ENCODE results near the gene SPDEF. TPM values are rescaled to one million over a fixed set of nuclear protein-coding genes. Genes with fewer than 3 reads are reported as not detected.
A peak's percentile ranks its signal among the peaks of the same experiment; 100 is the strongest.

SPDEF gene
- total RNA-seq, 1 donor from 2014 or later = not detected

DNA sequence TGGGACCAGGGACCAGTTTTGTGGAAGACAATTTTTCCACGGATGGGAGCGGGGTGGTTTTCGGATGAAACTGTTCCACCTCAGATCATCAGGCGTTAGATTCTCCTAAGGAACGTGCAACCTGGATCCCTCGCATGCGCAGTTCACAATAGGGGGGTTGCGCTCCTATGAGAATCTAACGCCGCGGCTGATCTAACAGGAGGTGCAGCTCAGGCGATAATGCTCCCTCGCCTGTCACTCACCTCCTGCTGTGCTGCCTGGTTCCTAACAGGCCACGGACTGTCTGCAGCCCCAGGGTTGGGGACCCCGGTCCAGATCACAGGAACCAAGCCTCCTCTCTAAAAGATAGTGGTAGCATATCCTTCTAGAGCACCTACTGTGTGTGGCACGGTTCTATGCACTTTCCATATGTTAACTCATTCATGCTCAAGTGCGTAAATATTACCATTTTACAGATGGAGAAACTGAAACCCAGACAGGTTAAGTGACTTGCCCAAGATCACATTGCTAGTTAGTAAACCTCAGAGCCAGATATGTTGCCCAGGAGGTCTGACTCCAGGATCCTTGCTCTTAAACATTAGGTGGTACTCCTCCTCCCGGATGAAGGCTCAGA is 25.3 kb downstream of the SPDEF start:
- TF ChIP-seq CTCF (IDR thresholded peaks at IDR 0.05; ENCODE audit: partially characterized antibody, unreplicated experiment) = no peak
- H3K27ac Mint-ChIP-seq (ENCODE audit: unreplicated experiment) = no peak overlapping the region
- H3K27me3 Mint-ChIP-seq (ENCODE audit: unreplicated experiment) = peaks cover 9% of the 10 kb centered on the region
- peaks cover 2% of the 10 kb centered on the region for H3K4me1 Mint-ChIP-seq (ENCODE audit: low read depth, unreplicated experiment)
- H3K36me3 Mint-ChIP-seq (ENCODE audit: unreplicated experiment) = peaks cover 5% of the 10 kb centered on the region
- no peak overlapping the region for H3K4me3 Mint-ChIP-seq (ENCODE audit: unreplicated experiment)
- no peak for DNase-seq
- H3K9me3 Mint-ChIP-seq (ENCODE audit: unreplicated experiment) = peaks cover 1% of the 10 kb centered on the region

- Mint-ChIP-seq H3K9me3 (ENCODE audit: unreplicated experiment) (peaks cover 1% of the 10 kb centered on the region), H3K27ac (ENCODE audit: unreplicated experiment) (no peak overlapping the region), H3K4me3 (ENCODE audit: unreplicated experiment) (no peak overlapping the region), H3K4me1 (ENCODE audit: low read depth, unreplicated experiment) (peaks cover 3% of the 10 kb centered on the region), H3K27me3 (ENCODE audit: unreplicated experiment) (peaks cover 9% of the 10 kb centered on the region), H3K36me3 (ENCODE audit: unreplicated experiment) (peaks cover 5% of the 10 kb centered on the region)
- TF ChIP-seq CTCF (IDR thresholded peaks at IDR 0.05; ENCODE audit: partially characterized antibody, unreplicated experiment) = no peak
- DNase-seq = no peak
These were observed 26.3 kb downstream of the SPDEF start for GRCh38 chr6:34529665-34530327.

DNA sequence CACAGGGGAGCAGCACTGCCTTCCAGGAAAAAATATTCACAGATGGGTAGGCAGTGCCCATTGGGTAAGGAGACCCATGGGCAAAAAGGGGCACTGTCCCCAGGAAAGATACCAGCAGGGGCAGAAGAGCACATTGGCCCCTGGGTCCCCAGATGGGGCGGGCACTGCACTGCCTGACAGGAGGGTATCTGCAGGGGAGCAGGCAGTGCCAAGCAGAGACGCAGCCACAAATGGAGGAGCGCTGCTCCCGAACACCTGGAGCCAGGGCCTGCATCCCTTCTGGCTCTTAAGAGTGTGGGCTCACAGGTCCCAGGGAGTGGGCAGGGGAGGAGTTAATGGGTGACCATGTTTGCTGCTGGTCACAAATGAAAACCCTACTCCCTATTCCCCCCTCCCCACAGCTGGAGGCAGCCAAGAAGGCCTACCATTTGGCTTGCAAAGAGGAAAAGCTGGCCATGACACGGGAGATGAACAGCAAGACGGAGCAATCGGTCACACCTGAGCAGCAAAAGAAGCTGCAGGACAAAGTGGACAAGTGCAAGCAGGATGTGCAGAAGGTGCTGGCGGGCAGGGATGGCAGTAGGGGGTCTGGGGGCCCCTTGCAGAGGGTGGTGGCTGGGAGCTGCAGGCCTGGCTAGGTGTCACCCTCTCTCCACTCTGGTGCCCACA is 27.0 kb downstream of the SPDEF start:
- peaks cover 3% of the 10 kb centered on the region for H3K4me1 Mint-ChIP-seq (ENCODE audit: low read depth, unreplicated experiment)
- H3K27me3 Mint-ChIP-seq (ENCODE audit: unreplicated experiment) = peaks cover 13% of the 10 kb centered on the region
- peaks cover 1% of the 10 kb centered on the region for H3K9me3 Mint-ChIP-seq (ENCODE audit: unreplicated experiment)
- no peak for TF ChIP-seq CTCF (IDR thresholded peaks at IDR 0.05; ENCODE audit: partially characterized antibody, unreplicated experiment)
- DNase-seq = no peak
- H3K36me3 Mint-ChIP-seq (ENCODE audit: unreplicated experiment) = peaks cover 5% of the 10 kb centered on the region
- no peak overlapping the region for H3K4me3 Mint-ChIP-seq (ENCODE audit: unreplicated experiment)
- H3K27ac Mint-ChIP-seq (ENCODE audit: unreplicated experiment) = no peak overlapping the region

DNA sequence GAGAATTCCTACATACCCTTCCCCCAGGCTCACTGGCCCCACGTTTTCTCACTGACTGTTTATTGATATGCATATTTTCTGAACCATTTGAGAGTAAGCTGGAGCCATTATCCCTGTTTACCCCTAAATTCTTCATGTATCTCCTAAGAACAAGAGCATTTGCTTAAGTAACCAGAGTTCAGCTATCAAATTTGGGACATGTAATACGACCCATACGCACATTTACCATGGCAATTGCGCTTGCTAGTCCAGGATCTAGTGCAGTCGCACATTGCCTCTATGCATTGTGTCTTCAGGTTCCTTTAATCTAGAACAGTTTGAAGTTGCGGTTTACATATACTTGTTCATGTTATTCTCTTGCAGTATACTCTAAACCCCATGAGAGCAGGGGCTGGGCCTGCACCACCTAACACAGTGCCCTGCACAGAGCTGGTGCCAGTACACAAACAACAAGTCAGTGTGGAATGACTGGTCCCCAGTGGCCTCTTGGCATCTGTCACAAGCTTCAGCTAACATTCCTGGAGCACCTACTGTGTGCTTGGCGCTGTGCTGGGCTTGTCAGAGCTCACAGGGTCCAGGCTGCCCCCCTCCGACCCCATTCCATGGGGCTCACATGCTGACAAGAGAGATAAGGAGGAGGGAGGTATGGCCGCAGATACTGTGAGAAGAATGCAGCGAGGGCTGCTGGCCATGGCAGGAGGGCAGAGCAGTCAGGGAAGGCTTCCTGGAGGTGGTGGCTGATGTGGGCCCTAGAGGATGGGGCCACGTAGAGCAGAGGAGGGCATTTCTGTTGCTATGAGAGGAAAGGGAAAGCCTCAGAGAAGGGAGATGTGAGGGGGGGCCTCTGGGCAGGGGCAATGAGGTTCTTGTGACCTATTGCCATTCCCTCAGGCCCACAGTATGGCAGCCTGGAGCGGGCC is 28.1 kb downstream of the SPDEF start:
- Mint-ChIP-seq H3K27me3 (ENCODE audit: unreplicated experiment) (peaks cover 13% of the 10 kb centered on the region), H3K4me3 (ENCODE audit: unreplicated experiment) (peak overlapping the region; percentile 57), H3K27ac (ENCODE audit: unreplicated experiment) (peak overlapping the region; percentile 22)

More for the DNA sequence above, 28.1 kb downstream of the SPDEF start:
- no peak for DNase-seq
- H3K36me3 Mint-ChIP-seq (ENCODE audit: unreplicated experiment) = peaks cover 5% of the 10 kb centered on the region
- TF ChIP-seq CTCF (IDR thresholded peaks at IDR 0.05; ENCODE audit: partially characterized antibody, unreplicated experiment) = no peak
- peaks cover 3% of the 10 kb centered on the region for H3K4me1 Mint-ChIP-seq (ENCODE audit: low read depth, unreplicated experiment)
- peaks cover 1% of the 10 kb centered on the region for H3K9me3 Mint-ChIP-seq (ENCODE audit: unreplicated experiment)
